ENCODE data around the gene KAT2B.
"Not testable (repeated sequence)": the region's sequence is repeated elsewhere in the genome, so short reads cannot be mapped to it uniquely, and the experiment has no call there.

Gene KAT2B

GRCh38 chr3:20039765-20040547 is at the start of gene KAT2B:
KAT2B (plus strand) TSS chr3:20040446; CDS start chr3:20040478, 32 bp downstream.
- peak; percentile 84 for DNase-seq
- in situ Hi-C loops (cut with HindIII; ENCODE audit: low pct_ligation_motif_present, low pct_unique_long_range_greater_than_20kb, low sequenced_read_pairs), result no loop called here

- in situ Hi-C loops (cut with HindIII; ENCODE audit: low pct_ligation_motif_present, low pct_unique_long_range_greater_than_20kb, low sequenced_read_pairs), result no loop called here
- no peak for DNase-seq
Observed at GRCh38 chr3:19994796-19995195, 45.5 kb upstream of the KAT2B start.

GRCh38 chr3:19997502-19997901 is 42.7 kb upstream of the KAT2B start:
- in situ Hi-C loops (cut with HindIII; ENCODE audit: low pct_ligation_motif_present, low pct_unique_long_range_greater_than_20kb, low sequenced_read_pairs), result no loop called here
- no peak for DNase-seq

GRCh38 chr3:20001932-20002331 is 38.3 kb upstream of the KAT2B start:
- in situ Hi-C loops (cut with HindIII; ENCODE audit: low pct_ligation_motif_present, low pct_unique_long_range_greater_than_20kb, low sequenced_read_pairs), result no loop called here

DNA sequence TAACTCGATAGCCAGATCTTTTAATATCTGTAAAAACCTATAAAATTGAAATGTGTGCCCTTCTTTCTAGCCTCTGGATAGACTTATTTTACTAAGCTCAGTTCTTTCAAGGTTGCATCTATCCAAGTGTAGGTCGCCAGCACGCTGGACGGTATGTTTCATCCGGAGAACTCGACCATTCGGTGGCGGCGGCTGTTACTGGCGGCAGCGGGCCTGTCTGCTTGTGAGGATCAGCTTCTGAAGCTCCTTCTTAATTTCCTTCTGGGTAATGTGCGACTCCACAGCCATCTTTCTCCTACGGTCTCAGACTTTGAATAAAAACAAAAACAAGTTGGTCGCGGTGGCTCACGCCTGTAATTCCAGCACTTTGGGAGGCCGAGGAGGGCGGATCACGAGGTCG is 32.3 kb upstream of the KAT2B start:
- no peak for DNase-seq
- in situ Hi-C loops (cut with HindIII; ENCODE audit: low pct_ligation_motif_present, low pct_unique_long_range_greater_than_20kb, low sequenced_read_pairs), result no loop called here

More at GRCh38 chr3:20001932-20002331, 38.3 kb upstream of the KAT2B start:
- DNase-seq, result no peak

- DNase-seq, result no peak
- in situ Hi-C loops (cut with HindIII; ENCODE audit: low pct_ligation_motif_present, low pct_unique_long_range_greater_than_20kb, low sequenced_read_pairs), result no loop called here
Observed at GRCh38 chr3:20008646-20009045, 31.6 kb upstream of the KAT2B start.

DNA sequence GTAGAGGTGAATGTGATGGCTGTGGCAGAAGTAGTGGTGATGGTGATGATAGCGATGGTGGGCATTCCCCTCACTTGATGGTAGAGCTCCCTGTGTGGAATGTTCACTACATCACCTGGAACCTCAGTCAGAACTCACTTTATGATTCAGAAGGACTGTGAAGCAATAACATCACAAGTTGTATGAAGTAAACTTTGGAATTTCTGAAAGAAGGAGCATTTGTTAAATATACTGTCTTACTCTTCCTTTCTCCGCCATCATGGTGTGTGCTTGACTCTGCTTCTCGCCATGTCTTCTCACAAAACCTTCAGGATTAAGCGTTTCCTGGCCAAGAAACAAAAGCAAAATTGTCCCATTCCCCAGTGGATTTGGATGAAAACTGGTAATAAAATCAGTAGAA is 28.1 kb upstream of the KAT2B start, which contains the start of gene PP2D1:
PP2D1 (minus strand) TSS at position 101 of the 400 bp plus-strand sequence. CDS start 192 bp downstream, outside the sequence.
- in situ Hi-C loops (cut with HindIII; ENCODE audit: low pct_ligation_motif_present, low pct_unique_long_range_greater_than_20kb, low sequenced_read_pairs), result no loop called here
- no peak for DNase-seq

DNA sequence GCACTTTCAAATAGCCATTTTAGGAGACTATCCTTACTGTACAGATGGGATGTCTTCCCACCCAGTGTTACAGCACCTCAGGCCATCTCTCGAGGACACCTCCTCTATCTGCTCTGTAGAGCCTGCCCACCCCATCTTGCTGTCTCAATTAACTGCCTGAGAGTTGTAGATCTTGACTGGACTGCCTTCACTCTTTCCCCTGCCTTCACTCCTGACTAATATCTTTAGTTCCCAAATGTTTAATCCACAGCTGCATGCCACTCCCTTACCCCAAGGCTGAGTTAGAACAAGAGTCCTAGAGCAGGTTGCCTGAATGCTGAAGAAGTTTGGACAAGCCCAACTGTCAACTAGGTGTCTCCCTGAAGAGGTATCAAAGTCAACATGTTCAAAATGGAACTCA is 26.9 kb upstream of the KAT2B start:
- DNase-seq, result no peak
- in situ Hi-C loops (cut with HindIII; ENCODE audit: low pct_ligation_motif_present, low pct_unique_long_range_greater_than_20kb, low sequenced_read_pairs), result no loop called here

GRCh38 chr3:20015525-20015924 is 24.7 kb upstream of the KAT2B start:
- no peak for DNase-seq
- in situ Hi-C loops (cut with HindIII; ENCODE audit: low pct_ligation_motif_present, low pct_unique_long_range_greater_than_20kb, low sequenced_read_pairs), result no loop called here

- DNase-seq; in situ Hi-C loops (cut with HindIII; ENCODE audit: low pct_ligation_motif_present, low pct_unique_long_range_greater_than_20kb, low sequenced_read_pairs): not testable (repeated sequence)
Observed at GRCh38 chr3:20016076-20016475, 24.2 kb upstream of the KAT2B start.

- in situ Hi-C loops (cut with HindIII; ENCODE audit: low pct_ligation_motif_present, low pct_unique_long_range_greater_than_20kb, low sequenced_read_pairs), result no loop called here
- no peak for DNase-seq
Observed at GRCh38 chr3:20022954-20023622, 17.2 kb upstream of the KAT2B start.

DNA sequence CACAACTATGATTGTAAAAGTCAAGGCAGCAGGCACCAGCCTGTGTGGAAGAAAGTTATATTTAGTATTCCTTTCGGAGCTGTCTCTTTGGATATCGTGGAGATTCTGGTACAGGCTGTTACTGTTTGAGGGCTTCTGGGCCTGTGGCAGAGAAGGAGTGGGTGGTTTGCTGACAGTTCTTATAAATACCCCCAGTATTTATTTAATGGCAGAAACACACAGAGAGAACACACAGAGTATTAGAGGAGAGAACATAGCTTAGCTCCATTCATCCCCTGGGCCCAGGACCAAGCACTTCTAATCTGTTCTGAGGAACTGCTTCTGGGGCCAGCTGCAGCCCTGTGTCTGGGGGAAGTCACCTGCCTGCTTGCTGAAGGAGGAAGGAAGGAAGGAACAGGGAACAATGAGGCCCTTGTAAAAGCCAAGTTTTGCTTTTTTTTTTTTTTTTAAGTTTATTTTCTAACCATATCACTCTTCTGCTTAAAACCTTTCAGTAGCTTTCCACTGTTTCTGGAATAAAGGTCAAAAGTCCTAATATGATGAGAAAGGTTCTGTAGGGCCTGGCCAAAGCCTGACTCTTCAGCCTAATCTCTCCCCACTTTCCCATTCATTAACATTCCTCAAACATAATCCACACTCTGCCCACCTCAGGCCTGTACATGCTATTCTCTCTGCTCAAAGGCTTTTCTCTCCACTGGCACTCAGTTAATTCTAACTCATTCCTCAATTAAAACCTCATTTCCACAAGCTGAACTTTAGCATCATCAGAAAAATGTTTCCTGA is 16.4 kb upstream of the KAT2B start:
- in situ Hi-C loops (cut with HindIII; ENCODE audit: low pct_ligation_motif_present, low pct_unique_long_range_greater_than_20kb, low sequenced_read_pairs), result no loop called here
- no peak for DNase-seq

- in situ Hi-C loops (cut with HindIII; ENCODE audit: low pct_ligation_motif_present, low pct_unique_long_range_greater_than_20kb, low sequenced_read_pairs), result no loop called here
- DNase-seq, result no peak
Observed at GRCh38 chr3:20027136-20027535, 13.1 kb upstream of the KAT2B start.

- in situ Hi-C loops (cut with HindIII; ENCODE audit: low pct_ligation_motif_present, low pct_unique_long_range_greater_than_20kb, low sequenced_read_pairs), result no loop called here
- no peak for DNase-seq
Observed at GRCh38 chr3:20028905-20029331, 11.3 kb upstream of the KAT2B start.

- in situ Hi-C loops (cut with HindIII; ENCODE audit: low pct_ligation_motif_present, low pct_unique_long_range_greater_than_20kb, low sequenced_read_pairs); DNase-seq: not testable (repeated sequence)
Observed at GRCh38 chr3:20031939-20032338, 8.3 kb upstream of the KAT2B start.

- DNase-seq, result no peak
- in situ Hi-C loops (cut with HindIII; ENCODE audit: low pct_ligation_motif_present, low pct_unique_long_range_greater_than_20kb, low sequenced_read_pairs), result no loop called here
Observed at GRCh38 chr3:20035019-20035418, 5.2 kb upstream of the KAT2B start.

DNA sequence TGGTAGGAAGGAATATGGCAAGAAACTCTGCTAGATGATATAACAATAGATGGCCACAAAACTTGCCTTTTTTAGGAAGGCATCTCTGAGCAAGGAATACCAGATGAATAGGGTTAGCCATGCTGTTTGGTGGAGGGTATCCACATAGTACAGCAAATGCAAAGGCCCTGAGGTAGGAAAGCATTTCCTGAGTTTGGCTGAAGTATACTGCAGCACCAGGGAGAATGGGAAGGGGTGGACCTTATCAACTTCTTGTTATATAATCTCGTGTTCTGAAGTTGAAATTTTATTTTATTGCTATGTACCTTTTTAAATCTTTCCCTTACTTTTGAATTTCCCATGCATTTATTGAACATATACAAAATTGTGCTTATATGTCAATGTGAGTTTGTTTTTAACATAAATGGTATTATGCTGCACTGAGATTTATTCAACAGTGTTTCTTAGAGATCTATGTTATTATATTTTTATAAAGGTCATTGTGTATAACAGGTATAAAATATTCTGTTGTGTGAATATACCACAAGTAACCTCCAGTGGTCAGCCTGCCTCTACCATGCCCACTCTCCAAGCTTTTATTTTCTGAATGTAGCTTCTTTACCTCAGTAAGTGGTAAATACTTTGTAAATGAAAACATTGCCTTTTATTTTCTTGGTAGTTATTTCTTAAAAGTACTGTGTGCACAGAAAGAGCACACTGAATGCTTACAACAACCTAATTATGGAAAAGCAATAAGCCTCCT is 2.8 kb upstream of the KAT2B start:
- in situ Hi-C loops (cut with HindIII; ENCODE audit: low pct_ligation_motif_present, low pct_unique_long_range_greater_than_20kb, low sequenced_read_pairs), result no loop called here

DNA sequence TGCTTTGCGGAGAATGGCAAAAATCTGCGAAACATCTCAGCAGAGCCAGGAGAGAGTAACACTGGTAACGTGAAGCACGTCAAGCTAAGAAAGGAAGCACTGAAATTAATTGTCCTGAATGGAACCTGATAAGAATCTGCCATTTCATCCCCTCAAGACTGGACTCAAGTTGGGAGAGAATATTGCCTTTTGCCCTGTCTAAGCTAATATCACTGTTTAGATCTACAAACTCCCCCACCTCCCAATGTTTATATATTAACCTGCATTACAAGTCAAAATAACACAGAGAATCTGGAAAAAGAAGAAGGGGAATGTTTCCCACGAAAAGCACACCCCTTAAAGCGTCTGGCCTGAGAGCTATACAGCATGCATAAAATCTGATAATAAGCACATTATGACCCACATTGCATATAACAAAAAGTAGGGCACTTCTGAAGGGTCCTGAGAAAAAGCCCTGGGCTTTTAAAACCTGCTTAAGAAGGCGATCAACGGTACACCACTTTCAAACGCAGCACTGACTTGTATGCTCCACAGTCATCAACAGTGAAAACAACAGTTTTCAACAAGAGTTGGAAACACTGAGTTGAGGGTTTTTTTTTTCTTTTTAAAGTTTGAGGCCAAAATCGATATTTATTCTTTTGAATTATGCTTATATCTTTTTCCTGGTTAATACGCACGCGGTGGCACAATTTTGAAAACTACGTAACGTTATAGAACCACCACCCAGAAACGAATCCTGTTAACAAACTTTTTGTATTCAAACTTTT is 1.4 kb upstream of the KAT2B start:
- DNase-seq, result peak; percentile 9
- in situ Hi-C loops (cut with HindIII; ENCODE audit: low pct_ligation_motif_present, low pct_unique_long_range_greater_than_20kb, low sequenced_read_pairs), result no loop called here

More for the DNA sequence above, 2.8 kb upstream of the KAT2B start:
- no peak for DNase-seq
